ENCODE measurements around the gene BBS12. TPM values are rescaled to one million over a fixed set of nuclear protein-coding genes. Genes with fewer than 3 reads are reported as not detected.

Gene BBS12
- total and polyA plus RNA-seq, 4 donors, result 0.53 to 2.1 (median 0.80) TPM

GRCh38 chr4:122716825-122717448 lies 15.6 kb upstream of the BBS12 start:
- DNase-seq (ENCODE audit: low spot score), result peak; percentile 65
- no peaks in the 10 kb centered on the region for H3K27me3 ChIP-seq (ENCODE audit: control insufficient read depth in 4 of 4, insufficient read depth in 4 of 4, low read length in 3 of 4)
- no peaks in the 10 kb centered on the region for H3K4me1 ChIP-seq (ENCODE audit: control insufficient read depth in 4 of 4, insufficient read depth in 4 of 4, low read length in 3 of 4)
- 23% methylated on average over 4 of the region's 4 CpGs for WGBS
- no peak overlapping the region for H3K4me3 ChIP-seq (ENCODE audit: low read depth in 1 of 3, low read length in 3 of 3)
- H3K9me3 ChIP-seq (ENCODE audit: control insufficient read depth in 4 of 4, low read length in 3 of 4), result no peaks in the 10 kb centered on the region
- no peak overlapping the region for H3K9ac ChIP-seq (ENCODE audit: low read depth in 1 of 2, low read length in 2 of 2)
- peak; percentile 70 for TF ChIP-seq CTCF (IDR thresholded peaks at IDR 0.05; ENCODE audit: low read depth, low read length, missing input control)
- TF ChIP-seq JUND (IDR thresholded peaks at IDR 0.05), result no peak
- no peak for TF ChIP-seq YY1 (IDR thresholded peaks at IDR 0.05)
- no peak for TF ChIP-seq FOXA2 (IDR thresholded peaks at IDR 0.05)
- TF ChIP-seq RAD21 (IDR thresholded peaks at IDR 0.05), result peak; percentile 78 to 86
- TF ChIP-seq, protein P1, sequence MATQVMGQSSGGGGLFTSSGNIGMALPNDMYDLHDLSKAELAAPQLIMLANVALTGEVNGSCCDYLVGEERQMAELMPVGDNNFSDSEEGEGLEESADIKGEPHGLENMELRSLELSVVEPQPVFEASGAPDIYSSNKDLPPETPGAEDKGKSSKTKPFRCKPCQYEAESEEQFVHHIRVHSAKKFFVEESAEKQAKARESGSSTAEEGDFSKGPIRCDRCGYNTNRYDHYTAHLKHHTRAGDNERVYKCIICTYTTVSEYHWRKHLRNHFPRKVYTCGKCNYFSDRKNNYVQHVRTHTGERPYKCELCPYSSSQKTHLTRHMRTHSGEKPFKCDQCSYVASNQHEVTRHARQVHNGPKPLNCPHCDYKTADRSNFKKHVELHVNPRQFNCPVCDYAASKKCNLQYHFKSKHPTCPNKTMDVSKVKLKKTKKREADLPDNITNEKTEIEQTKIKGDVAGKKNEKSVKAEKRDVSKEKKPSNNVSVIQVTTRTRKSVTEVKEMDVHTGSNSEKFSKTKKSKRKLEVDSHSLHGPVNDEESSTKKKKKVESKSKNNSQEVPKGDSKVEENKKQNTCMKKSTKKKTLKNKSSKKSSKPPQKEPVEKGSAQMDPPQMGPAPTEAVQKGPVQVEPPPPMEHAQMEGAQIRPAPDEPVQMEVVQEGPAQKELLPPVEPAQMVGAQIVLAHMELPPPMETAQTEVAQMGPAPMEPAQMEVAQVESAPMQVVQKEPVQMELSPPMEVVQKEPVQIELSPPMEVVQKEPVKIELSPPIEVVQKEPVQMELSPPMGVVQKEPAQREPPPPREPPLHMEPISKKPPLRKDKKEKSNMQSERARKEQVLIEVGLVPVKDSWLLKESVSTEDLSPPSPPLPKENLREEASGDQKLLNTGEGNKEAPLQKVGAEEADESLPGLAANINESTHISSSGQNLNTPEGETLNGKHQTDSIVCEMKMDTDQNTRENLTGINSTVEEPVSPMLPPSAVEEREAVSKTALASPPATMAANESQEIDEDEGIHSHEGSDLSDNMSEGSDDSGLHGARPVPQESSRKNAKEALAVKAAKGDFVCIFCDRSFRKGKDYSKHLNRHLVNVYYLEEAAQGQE (IDR thresholded peaks at IDR 0.05), result no peak
- no peaks in the 10 kb centered on the region for H3K36me3 ChIP-seq (ENCODE audit: control insufficient read depth in 4 of 4, insufficient read depth in 3 of 4, low read depth in 1 of 4, low read length in 3 of 4)
- no peak overlapping the region for H3K27ac ChIP-seq (ENCODE audit: low read depth in 1 of 2, low read length in 2 of 2)

DNA sequence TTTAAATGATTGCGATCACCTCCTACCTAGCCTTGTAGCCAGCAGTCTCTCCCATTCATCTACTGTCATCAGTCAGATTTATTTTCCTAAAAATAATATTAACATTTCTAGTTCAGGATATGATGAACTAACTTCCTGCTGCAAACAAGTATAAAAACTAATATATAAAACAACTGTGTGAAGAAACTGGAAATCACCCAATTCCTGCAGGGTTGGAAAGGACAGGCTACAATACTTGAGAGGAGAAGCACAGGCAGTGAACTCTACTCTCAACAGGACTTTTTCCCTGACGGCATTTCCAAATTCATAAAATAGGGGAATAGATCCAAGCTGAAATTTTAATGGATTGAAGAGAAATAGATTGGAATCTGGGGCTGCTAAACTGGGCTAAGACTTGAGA lies 14.2 kb upstream of the BBS12 start:
- Histone ChIP-seq H3K9me3 (ENCODE audit: control insufficient read depth in 4 of 4, low read length in 3 of 4) (no peaks in the 10 kb centered on the region), H3K4me3 (ENCODE audit: low read depth in 1 of 3, low read length in 3 of 3) (no peak overlapping the region), H3K27me3 (ENCODE audit: control insufficient read depth in 4 of 4, insufficient read depth in 4 of 4, low read length in 3 of 4) (no peaks in the 10 kb centered on the region), H3K9ac (ENCODE audit: low read depth in 1 of 2, low read length in 2 of 2) (no peak overlapping the region), H3K4me1 (ENCODE audit: control insufficient read depth in 4 of 4, insufficient read depth in 4 of 4, low read length in 3 of 4) (no peaks in the 10 kb centered on the region), H3K27ac (ENCODE audit: low read depth in 1 of 2, low read length in 2 of 2) (no peak overlapping the region), H3K36me3 (ENCODE audit: control insufficient read depth in 4 of 4, insufficient read depth in 3 of 4, low read depth in 1 of 4, low read length in 3 of 4) (no peaks in the 10 kb centered on the region)
- no peak for TF ChIP-seq GABPA (IDR thresholded peaks at IDR 0.05 in 1 of 2, conservative IDR thresholded peaks at IDR 0.05 in 1 of 2)
- WGBS, result 83% methylated on average over 2 of the region's 2 CpGs
- no peak for DNase-seq (ENCODE audit: low spot score)

GRCh38 chr4:122722256-122722655 lies 10.2 kb upstream of the BBS12 start:
- 84% methylated on average over 1 of the region's 1 CpG for WGBS
- no peaks in the 10 kb centered on the region for H3K4me1 ChIP-seq (ENCODE audit: control insufficient read depth in 4 of 4, insufficient read depth in 4 of 4, low read length in 3 of 4)
- no peaks in the 10 kb centered on the region for H3K9me3 ChIP-seq (ENCODE audit: control insufficient read depth in 4 of 4, low read length in 3 of 4)
- no peaks in the 10 kb centered on the region for H3K27me3 ChIP-seq (ENCODE audit: control insufficient read depth in 4 of 4, insufficient read depth in 4 of 4, low read length in 3 of 4)
- H3K4me3 ChIP-seq (ENCODE audit: low read depth in 1 of 3, low read length in 3 of 3), result no peak overlapping the region
- DNase-seq (ENCODE audit: low spot score), result no peak
- no peak overlapping the region for H3K9ac ChIP-seq (ENCODE audit: low read depth in 1 of 2, low read length in 2 of 2)
- no peak overlapping the region for H3K27ac ChIP-seq (ENCODE audit: low read depth in 1 of 2, low read length in 2 of 2)
- H3K36me3 ChIP-seq (ENCODE audit: control insufficient read depth in 4 of 4, insufficient read depth in 3 of 4, low read depth in 1 of 4, low read length in 3 of 4), result no peaks in the 10 kb centered on the region
- TF ChIP-seq, protein P2, sequence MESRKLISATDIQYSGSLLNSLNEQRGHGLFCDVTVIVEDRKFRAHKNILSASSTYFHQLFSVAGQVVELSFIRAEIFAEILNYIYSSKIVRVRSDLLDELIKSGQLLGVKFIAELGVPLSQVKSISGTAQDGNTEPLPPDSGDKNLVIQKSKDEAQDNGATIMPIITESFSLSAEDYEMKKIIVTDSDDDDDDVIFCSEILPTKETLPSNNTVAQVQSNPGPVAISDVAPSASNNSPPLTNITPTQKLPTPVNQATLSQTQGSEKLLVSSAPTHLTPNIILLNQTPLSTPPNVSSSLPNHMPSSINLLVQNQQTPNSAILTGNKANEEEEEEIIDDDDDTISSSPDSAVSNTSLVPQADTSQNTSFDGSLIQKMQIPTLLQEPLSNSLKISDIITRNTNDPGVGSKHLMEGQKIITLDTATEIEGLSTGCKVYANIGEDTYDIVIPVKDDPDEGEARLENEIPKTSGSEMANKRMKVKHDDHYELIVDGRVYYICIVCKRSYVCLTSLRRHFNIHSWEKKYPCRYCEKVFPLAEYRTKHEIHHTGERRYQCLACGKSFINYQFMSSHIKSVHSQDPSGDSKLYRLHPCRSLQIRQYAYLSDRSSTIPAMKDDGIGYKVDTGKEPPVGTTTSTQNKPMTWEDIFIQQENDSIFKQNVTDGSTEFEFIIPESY (IDR thresholded peaks at IDR 0.05), result no peak
- no peak for TF ChIP-seq RAD21 (IDR thresholded peaks at IDR 0.05)
- no peak for TF ChIP-seq CTCF (IDR thresholded peaks at IDR 0.05; ENCODE audit: low read depth, low read length, missing input control)
- TF ChIP-seq SP1 (IDR thresholded peaks at IDR 0.05), result no peak
- no peak for TF ChIP-seq GABPA (IDR thresholded peaks at IDR 0.05 in 1 of 2, conservative IDR thresholded peaks at IDR 0.05 in 1 of 2)
- no peak for TF ChIP-seq TAF1 (conservative IDR thresholded peaks at IDR 0.05)
- no peak for TF ChIP-seq YY1 (IDR thresholded peaks at IDR 0.05)
- TF ChIP-seq NR2F2 (IDR thresholded peaks at IDR 0.05), result no peak
- no peak for TF ChIP-seq FOXA1 (IDR thresholded peaks at IDR 0.05)
- TF ChIP-seq, protein P1 (IDR thresholded peaks at IDR 0.05), result no peak
- TF ChIP-seq EGR1 (IDR thresholded peaks at IDR 0.05; ENCODE audit: low read depth in 2 of 2), result no peak
